22Rv1 (cell line): ENCODE results near the gene GNB1L.
A peak's percentile ranks its signal among the peaks of the same experiment; 100 is the strongest.

Source experiments
- H3K27ac ChIP-seq: fragments of 450-650 bp; 2 replicates; pipeline ENCODE4 v1.5.1; 2017
- CTCF ChIP-seq: fragments of 450-650 bp; IDR thresholded peaks from 2 replicates; pipeline ENCODE4 v1.5.1; 2017; ENCODE audit warnings: mild to moderate bottlenecking
- ZFX ChIP-seq: fragments of 450-650 bp; IDR thresholded peaks from 2 replicates; pipeline ENCODE4 v1.6.1; 2017; ENCODE audit warnings: antibody characterized with exemption, borderline replicate concordance

Gene GNB1L

GRCh38 chr22:19863571-19863970 is 8.9 kb upstream of the GNB1L start:
- no peak for TF ChIP-seq CTCF
- TF ChIP-seq ZFX = no peak
- no peak overlapping the region for H3K27ac ChIP-seq

GRCh38 chr22:19862619-19863246 is 8.1 kb upstream of the GNB1L start:
- no peak overlapping the region for H3K27ac ChIP-seq
- no peak for TF ChIP-seq CTCF
- TF ChIP-seq ZFX = no peak

GRCh38 chr22:19859861-19860510 is 5.3 kb upstream of the GNB1L start:
- TF ChIP-seq CTCF = no peak
- no peak for TF ChIP-seq ZFX
- no peak overlapping the region for H3K27ac ChIP-seq

- TF ChIP-seq ZFX (no peak), CTCF (no peak)
Measured at GRCh38 chr22:19857382-19857781, 2.7 kb upstream of the GNB1L start.

GRCh38 chr22:19855504-19856409 is 1.1 kb upstream of the GNB1L start:
- TF ChIP-seq CTCF (no peak), ZFX (no peak)
- H3K27ac ChIP-seq = peak overlapping the region; percentile 86

More at GRCh38 chr22:19857382-19857781, 2.7 kb upstream of the GNB1L start:
- H3K27ac ChIP-seq = no peak overlapping the region

GRCh38 chr22:19853879-19854777 is 546 bp downstream of the GNB1L start:
- no peak for TF ChIP-seq ZFX
- H3K27ac ChIP-seq = peak overlapping the region; percentile 86
